KMS-11 (cell line): ENCODE data around the gene AATK.

ENCODE experiments used
- H2AFZ ChIP-seq: fragments of 200-600 bp; sonication (generic); 2 replicates; pipeline ENCODE4 v1.6.1; 2016; ENCODE audit warnings: antibody characterized with exemption, mixed run types, low read depth
- H3K27ac ChIP-seq: fragments of 200-600 bp; sonication (generic); 2 replicates; pipeline ENCODE4 v1.6.1; 2016; ENCODE audit warnings: mild to moderate bottlenecking, mixed run types
- H3K27me3 ChIP-seq: fragments of 200-600 bp; sonication (generic); 2 replicates; pipeline ENCODE4 v1.6.1; 2017; ENCODE audit warnings: mild to moderate bottlenecking, low read depth, mixed run types, moderate library complexity; ENCODE audit not compliant: insufficient read depth
- H3K36me3 ChIP-seq: fragments of 200-600 bp; sonication (generic); 2 replicates; pipeline ENCODE4 v1.6.1; 2017; ENCODE audit warnings: mild to moderate bottlenecking, mixed run types; ENCODE audit not compliant: insufficient read depth
- H3K4me1 ChIP-seq: fragments of 200-600 bp; sonication (generic); 2 replicates; pipeline ENCODE4 v1.6.1; 2016; ENCODE audit warnings: mild to moderate bottlenecking, low read depth, mixed run types; ENCODE audit not compliant: poor library complexity, severe bottlenecking
- H3K4me2 ChIP-seq: fragments of 200-600 bp; sonication (generic); 2 replicates; pipeline ENCODE4 v1.7.0; 2016; ENCODE audit warnings: mild to moderate bottlenecking, mixed run types
- H3K4me3 ChIP-seq: fragments of 200-600 bp; sonication (generic); IDR thresholded peaks from 2 replicates; pipeline ENCODE4 v1.6.1; 2017; ENCODE audit warnings: low read depth, low read length, mixed read lengths; ENCODE audit not compliant: insufficient read depth
- H3K79me2 ChIP-seq: fragments of 200-600 bp; sonication (generic); 2 replicates; pipeline ENCODE4 v1.6.1; 2016; ENCODE audit warnings: low read depth, mixed run types; ENCODE audit not compliant: insufficient read depth
- H3K9ac ChIP-seq: fragments of 200-600 bp; sonication (generic); 2 replicates; pipeline ENCODE4 v1.6.1; 2016; ENCODE audit warnings: mild to moderate bottlenecking, mixed run types
- H4K20me1 ChIP-seq: fragments of 200-600 bp; sonication (generic); 2 replicates; pipeline ENCODE4 v1.6.1; 2016; ENCODE audit warnings: mild to moderate bottlenecking, mixed run types; ENCODE audit not compliant: insufficient read depth
- CTCF ChIP-seq: fragments of 200-600 bp; sonication (generic); conservative IDR thresholded peaks from 2 replicates; pipeline ENCODE4 v1.6.1; 2017; ENCODE audit warnings: low read depth, mild to moderate bottlenecking, antibody characterized with exemption, low read length, moderate library complexity, mixed read lengths

The AATK gene

GRCh38 chr17:81120695-81121621 lies 45.1 kb downstream of the AATK start:
- Histone ChIP-seq H3K4me3 (no peak overlapping the region), H3K4me1 (no peaks in the 10 kb centered on the region), H3K79me2 (no peaks in the 10 kb centered on the region), H4K20me1 (no peaks in the 10 kb centered on the region), H2AFZ (no peak overlapping the region), H3K4me2 (no peak overlapping the region), H3K27me3 (peaks cover 65% of the 10 kb centered on the region), H3K27ac (no peak overlapping the region), H3K9ac (no peak overlapping the region), H3K36me3 (no peaks in the 10 kb centered on the region)
- no peak for TF ChIP-seq CTCF

DNA sequence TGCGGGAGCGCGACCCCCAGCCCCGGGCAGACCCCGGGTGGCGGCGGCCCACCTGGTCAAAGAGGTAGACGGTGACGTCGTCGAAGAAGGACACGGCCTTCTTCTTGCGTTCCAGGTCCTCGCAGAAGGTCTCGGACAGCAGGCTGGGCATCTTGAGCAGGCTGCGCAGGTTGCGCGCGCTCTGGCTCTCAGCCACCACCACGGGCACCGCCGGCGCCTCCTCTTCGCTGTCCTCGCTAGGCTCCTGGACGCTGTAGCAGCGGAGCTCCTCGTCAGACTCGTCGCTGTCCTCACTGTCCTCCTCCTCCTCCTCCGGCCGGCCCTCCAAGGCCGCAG lies 45.9 kb downstream of the AATK start:
- no peaks in the 10 kb centered on the region for H3K36me3 ChIP-seq
- H3K9ac ChIP-seq: no peak overlapping the region
- H3K4me3 ChIP-seq: no peak overlapping the region
- H4K20me1 ChIP-seq: no peaks in the 10 kb centered on the region
- H2AFZ ChIP-seq: no peak overlapping the region
- no peaks in the 10 kb centered on the region for H3K79me2 ChIP-seq
- no peak overlapping the region for H3K4me2 ChIP-seq
- no peak for TF ChIP-seq CTCF
- H3K27me3 ChIP-seq: peaks cover 64% of the 10 kb centered on the region
- H3K4me1 ChIP-seq: no peaks in the 10 kb centered on the region
- H3K27ac ChIP-seq: no peak overlapping the region

DNA sequence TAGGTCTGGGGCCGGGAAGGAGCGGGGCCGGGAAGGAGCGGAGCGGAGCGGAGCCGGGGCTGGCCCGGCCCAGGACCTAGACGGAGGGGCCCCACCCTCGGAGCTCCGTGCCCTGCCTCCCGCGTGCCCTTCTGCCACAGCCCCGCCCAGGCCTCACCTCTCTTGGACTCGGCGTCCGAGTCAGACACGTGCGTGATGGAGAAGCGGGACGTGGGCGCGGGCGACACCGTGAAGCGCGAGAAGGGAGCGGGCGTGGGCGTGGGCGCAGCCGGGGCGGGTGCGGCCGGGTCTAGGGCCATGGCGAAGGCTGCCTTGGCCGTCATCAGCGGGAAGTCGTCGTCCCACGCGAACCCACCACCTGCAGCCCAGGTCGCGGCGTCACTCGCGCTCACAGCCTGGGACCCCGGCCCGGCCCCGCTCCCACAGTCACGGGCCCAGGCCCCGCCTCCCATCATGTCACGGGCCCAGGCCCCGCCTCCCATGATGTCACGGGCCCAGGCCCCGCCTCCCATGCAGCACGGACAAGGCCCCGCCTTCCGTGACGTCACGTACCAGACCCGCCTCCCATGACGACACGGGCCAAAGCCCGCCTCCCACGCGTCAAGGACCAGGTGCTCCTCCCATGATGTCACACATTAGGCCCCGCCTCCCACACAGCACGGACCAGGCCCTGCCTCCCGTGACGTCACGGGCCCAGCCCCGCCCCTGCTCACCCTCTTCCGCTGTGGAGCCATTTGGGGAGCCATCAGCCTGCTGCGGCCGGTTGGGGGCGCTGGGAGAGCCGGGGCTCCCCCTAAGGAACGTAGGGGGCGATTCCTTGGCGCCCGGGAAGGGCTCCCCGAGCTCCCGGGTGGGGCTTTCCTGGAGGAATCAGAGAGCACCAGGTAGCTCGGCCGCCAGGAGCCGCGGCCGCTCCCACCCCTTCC lies 46.5 kb downstream of the AATK start:
- no peaks in the 10 kb centered on the region for H3K4me1 ChIP-seq
- H3K27me3 ChIP-seq: peaks cover 67% of the 10 kb centered on the region
- H3K27ac ChIP-seq: no peak overlapping the region
- TF ChIP-seq CTCF: no peak
- H2AFZ ChIP-seq: no peak overlapping the region
- H3K4me3 ChIP-seq: no peak overlapping the region
- H3K36me3 ChIP-seq: no peaks in the 10 kb centered on the region
- no peaks in the 10 kb centered on the region for H3K79me2 ChIP-seq
- no peak overlapping the region for H3K4me2 ChIP-seq
- H4K20me1 ChIP-seq: no peaks in the 10 kb centered on the region
- H3K9ac ChIP-seq: no peak overlapping the region

- H3K4me3 ChIP-seq: no peak overlapping the region
- H3K36me3 ChIP-seq: no peaks in the 10 kb centered on the region
- no peaks in the 10 kb centered on the region for H4K20me1 ChIP-seq
- H3K79me2 ChIP-seq: no peaks in the 10 kb centered on the region
- no peak overlapping the region for H3K27ac ChIP-seq
- peaks cover 69% of the 10 kb centered on the region for H3K27me3 ChIP-seq
- H3K4me2 ChIP-seq: no peak overlapping the region
- H2AFZ ChIP-seq: no peak overlapping the region
- H3K4me1 ChIP-seq: no peaks in the 10 kb centered on the region
- no peak overlapping the region for H3K9ac ChIP-seq
- TF ChIP-seq CTCF: no peak
Measured at GRCh38 chr17:81118308-81119221, 47.5 kb downstream of the AATK start.
